ENCODE measurements around the gene SLC16A10.
"Not testable (repeated sequence)": the region's sequence is repeated elsewhere in the genome, so short reads cannot be mapped to it uniquely, and the experiment has no call there.

SLC16A10 gene

DNA sequence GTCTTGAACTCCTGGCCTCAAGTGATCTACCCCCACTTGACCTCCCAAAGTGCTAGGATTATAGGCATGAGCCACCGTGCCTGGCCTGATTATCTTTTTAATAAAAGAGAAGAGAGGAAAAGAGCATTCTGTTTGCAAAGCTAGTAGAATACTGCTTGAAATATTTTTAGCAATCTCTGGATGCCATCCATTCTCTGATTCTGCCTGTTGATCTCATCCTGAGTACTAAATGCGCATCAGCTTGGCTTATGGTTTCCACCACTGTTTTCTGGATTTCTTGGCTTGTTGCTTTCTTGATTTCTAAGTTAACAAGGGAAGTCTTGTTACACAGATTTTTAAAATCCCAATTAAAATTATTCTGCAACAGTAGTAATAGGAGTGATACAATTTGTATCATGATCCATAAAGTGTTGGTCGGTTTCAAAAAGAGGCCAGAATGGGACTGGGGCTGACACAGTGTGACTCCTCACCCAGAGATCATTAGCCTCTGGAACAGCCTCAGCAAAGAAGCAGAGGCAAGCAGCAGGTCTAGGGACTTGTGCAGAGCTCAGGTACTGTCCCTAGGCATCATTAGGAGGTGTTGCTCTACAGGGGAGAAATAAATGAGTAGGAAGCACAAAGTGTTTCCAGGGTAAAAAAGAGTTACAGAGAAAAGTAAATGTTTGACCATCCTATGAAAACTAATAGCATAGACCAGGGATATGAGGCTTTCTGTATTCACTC is 17.8 kb upstream of the SLC16A10 start:
- no peaks in the 10 kb centered on the region for H3K4me1 Mint-ChIP-seq (ENCODE audit: low read depth in 2 of 2)
- H3K4me3 Mint-ChIP-seq, result no peak overlapping the region
- H3K27me3 Mint-ChIP-seq, result peaks cover 53 to 56% of the 10 kb centered on the region in 2 donors
- ATAC-seq (replicated peaks), result no peak
- DNase-seq, result no peak
- H3K27ac Mint-ChIP-seq, result no peak overlapping the region
- H3K36me3 Mint-ChIP-seq (ENCODE audit: insufficient read depth), result no peaks in the 10 kb centered on the region
- no peaks in the 10 kb centered on the region for H3K9me3 Mint-ChIP-seq

DNA sequence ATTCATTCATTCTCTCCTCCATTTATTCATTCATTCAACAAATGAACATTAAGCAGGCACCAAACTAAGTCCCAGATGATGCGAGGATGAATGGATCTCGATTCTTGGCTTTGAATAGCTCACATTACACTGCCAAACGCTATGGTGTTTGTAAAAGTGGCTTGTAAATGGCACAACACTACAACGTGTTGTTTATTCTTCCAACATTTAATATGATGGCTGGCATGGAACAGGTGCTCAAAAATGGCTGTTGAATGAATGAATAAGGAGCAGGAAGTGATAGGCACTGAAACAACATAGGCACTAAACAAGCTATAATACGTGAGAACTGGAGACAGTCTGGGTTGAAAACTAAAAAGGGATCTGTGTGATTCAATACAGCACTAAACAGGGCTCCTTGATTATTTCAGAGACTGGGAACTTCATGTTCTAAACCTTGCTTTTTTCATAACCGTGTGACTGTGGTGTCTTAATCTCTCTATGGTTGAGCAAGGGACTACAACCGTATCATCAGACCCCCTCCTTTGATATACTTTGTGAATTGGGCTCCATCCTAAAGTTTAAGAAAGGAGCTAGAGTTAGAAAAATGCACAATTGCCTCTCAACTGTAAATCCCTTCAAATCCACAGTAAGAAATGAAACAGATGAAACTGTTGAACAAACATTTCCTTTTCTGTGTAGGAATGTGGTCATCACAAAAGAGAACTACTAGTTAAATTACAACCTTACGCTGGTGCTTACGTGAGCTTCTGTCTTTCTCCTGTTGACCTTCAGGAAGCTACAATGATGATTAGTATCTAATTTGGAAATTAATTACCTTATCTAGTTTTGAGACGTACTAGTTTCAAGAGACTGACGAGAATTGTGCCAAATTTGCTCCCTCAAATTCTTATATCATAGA is 16.9 kb upstream of the SLC16A10 start:
- Mint-ChIP-seq H3K36me3 (ENCODE audit: insufficient read depth) (no peaks in the 10 kb centered on the region), H3K27me3 (peaks cover 51 to 60% of the 10 kb centered on the region in 2 donors), H3K9me3 (no peaks in the 10 kb centered on the region), H3K4me3 (no peak overlapping the region), H3K4me1 (ENCODE audit: low read depth in 2 of 2) (no peaks in the 10 kb centered on the region), H3K27ac (no peak overlapping the region)
- ATAC-seq (replicated peaks), result no peak
- no peak for DNase-seq

DNA sequence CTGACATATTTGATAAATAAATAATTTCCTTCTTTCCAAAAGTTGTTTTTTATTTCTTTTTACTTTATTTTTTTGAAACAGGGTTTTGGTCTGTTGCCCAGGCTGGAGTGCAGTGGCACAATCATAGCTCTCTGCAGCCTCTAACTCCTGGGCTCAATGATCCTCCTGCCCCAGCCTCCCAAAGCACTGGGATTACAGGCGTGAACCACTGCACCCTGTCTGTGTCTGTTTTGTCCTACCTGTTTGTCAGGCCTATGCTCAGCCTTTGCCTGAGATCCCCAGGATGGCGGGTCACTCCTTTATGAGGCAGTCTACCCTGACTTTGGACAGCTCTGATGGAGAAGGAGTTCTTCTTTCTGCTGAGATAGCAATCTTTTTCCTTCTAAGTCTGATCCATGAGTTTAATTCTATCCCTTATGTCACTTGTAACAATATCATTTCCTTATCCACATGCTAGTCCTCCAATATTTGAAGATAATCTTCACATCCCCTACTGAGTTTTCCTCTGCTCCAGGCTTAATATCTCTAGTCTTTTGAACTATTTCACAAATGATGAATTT is 14.4 kb upstream of the SLC16A10 start:
- Mint-ChIP-seq H3K27me3 (peaks cover 45 to 50% of the 10 kb centered on the region in 2 donors), H3K27ac (no peak overlapping the region)
- no peak for ATAC-seq (replicated peaks)

DNA sequence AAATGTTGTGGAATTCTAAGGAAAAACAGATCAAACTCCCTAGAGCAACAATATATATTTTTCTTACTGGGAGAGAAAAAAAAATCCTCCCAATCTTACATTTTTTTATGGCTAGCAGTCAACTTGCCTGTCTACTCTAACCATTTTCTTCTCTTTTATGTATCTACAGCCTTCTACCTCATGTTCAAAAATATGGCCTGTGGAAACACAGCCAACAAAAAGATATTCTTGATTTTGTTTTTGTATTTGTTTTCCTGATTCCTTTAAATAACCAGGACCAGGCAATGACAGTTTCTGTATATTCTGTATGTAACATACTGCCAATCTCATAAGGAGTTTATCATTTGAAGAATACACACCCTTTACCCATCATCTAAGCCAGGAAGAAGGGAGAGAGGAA is 13.0 kb upstream of the SLC16A10 start:
- Mint-ChIP-seq H3K27ac (no peak overlapping the region), H3K4me3 (no peak overlapping the region), H3K9me3 (no peaks in the 10 kb centered on the region), H3K36me3 (ENCODE audit: insufficient read depth) (no peaks in the 10 kb centered on the region), H3K4me1 (ENCODE audit: low read depth in 2 of 2) (no peaks in the 10 kb centered on the region), H3K27me3 (peaks cover 42 to 45% of the 10 kb centered on the region in 2 donors)
- no peak for ATAC-seq (replicated peaks)
- no peak for DNase-seq

More for the DNA sequence above, 14.4 kb upstream of the SLC16A10 start:
- DNase-seq, result no peak
- Mint-ChIP-seq H3K36me3 (ENCODE audit: insufficient read depth) (no peaks in the 10 kb centered on the region), H3K4me3 (no peak overlapping the region), H3K4me1 (ENCODE audit: low read depth in 2 of 2) (no peaks in the 10 kb centered on the region), H3K9me3 (no peaks in the 10 kb centered on the region)

DNA sequence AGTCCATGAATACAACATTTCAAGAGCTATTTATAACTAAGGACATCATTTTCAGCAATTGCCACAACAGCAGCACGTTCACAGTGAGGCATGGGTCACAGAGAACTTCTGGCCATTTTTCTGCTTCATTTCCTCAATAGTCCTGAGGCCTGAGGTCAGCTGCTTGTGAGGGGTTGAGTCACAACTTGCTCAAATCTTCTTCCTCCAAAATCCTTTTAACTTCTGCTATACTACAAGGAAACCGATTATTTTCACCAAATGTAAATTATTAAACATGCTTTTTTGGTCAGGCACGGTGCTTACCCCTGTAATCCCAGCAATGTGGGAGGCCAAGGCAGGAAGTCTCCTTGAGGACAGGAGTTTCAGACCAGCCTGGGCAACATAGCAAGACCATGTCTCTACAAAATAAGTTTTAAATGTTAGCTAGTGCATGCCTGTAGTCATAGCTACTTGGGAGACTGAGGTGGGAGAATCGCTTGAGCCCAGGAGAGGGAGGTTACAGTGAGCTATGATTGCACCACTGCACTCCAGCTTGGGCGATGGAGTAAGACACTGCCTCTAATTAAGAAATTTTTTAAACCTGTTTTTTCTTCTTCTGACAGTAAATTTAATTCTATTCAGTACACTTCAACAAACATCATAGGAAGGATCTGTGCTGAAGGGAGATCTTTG is 11.1 kb upstream of the SLC16A10 start:
- H3K9me3 Mint-ChIP-seq, result no peaks in the 10 kb centered on the region
- H3K27ac Mint-ChIP-seq, result no peak overlapping the region
- no peak overlapping the region for H3K4me3 Mint-ChIP-seq
- no peak for ATAC-seq (replicated peaks)
- DNase-seq, result no peak
- no peaks in the 10 kb centered on the region for H3K4me1 Mint-ChIP-seq (ENCODE audit: low read depth in 2 of 2)
- H3K27me3 Mint-ChIP-seq, result peaks cover 42 to 52% of the 10 kb centered on the region in 2 donors
- H3K36me3 Mint-ChIP-seq (ENCODE audit: insufficient read depth), result no peaks in the 10 kb centered on the region

DNA sequence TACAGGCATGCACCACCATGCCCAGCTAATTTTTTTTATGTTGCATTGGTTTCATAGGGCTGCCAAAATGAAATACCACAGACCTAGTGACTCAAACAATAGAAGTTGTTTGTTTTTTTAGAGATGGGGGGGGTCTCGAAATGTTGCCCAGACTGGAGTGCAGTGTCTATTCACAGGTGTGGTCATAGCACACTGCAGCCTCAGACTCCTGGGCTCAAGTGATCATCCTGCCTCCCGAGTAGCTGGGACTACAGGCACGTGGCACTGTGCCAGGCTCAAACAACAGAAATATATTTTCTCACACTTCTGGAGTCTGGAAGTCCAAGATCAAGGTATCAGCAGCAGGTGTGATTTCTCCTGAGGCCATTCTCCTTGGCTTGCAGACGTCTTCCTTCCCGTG is 6.6 kb upstream of the SLC16A10 start:
- no peak overlapping the region for H3K27ac Mint-ChIP-seq
- no peak overlapping the region for H3K4me3 Mint-ChIP-seq
- H3K9me3 Mint-ChIP-seq, result no peaks in the 10 kb centered on the region

DNA sequence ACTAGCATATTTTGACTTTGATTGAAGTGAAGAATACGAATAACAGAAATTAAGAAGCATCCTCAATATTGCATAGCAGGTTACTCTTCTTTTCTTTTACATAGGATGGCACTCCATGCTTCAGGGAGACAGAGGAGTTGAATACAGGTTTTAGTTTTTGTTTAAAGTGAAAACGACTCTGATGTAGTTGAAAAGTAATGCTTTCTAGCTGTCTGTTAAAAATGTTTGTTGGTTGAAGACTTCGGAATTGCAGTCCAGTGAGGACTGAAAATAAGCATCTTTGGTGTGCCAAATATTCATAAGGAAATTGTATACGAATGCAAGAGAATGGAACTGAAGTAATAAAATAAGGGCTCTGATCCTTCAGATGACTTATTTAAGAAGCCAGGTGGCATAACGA is 618 bp upstream of the SLC16A10 start:
- H3K9me3 Mint-ChIP-seq, result no peaks in the 10 kb centered on the region
- ATAC-seq (replicated peaks) (no peak), DNase-seq (no peak)
- peaks cover 14 to 17% of the 10 kb centered on the region in 2 donors for H3K4me1 Mint-ChIP-seq (ENCODE audit: low read depth in 2 of 2)
- peak overlapping the region; percentile 60 to 77 for H3K4me3 Mint-ChIP-seq
- H3K27me3 Mint-ChIP-seq, result peaks cover 46 to 54% of the 10 kb centered on the region in 2 donors
- H3K27ac Mint-ChIP-seq, result peak overlapping the region in 1 of 2 donors; percentile 15
- no peaks in the 10 kb centered on the region for H3K36me3 Mint-ChIP-seq (ENCODE audit: insufficient read depth)

More for the DNA sequence above, 6.6 kb upstream of the SLC16A10 start:
- Mint-ChIP-seq H3K36me3 (ENCODE audit: insufficient read depth) (no peaks in the 10 kb centered on the region), H3K4me1 (ENCODE audit: low read depth in 2 of 2) (no peaks in the 10 kb centered on the region), H3K27me3 (peaks cover 29 to 45% of the 10 kb centered on the region in 2 donors)
- ATAC-seq (replicated peaks) (no peak), DNase-seq (no peak)

DNA sequence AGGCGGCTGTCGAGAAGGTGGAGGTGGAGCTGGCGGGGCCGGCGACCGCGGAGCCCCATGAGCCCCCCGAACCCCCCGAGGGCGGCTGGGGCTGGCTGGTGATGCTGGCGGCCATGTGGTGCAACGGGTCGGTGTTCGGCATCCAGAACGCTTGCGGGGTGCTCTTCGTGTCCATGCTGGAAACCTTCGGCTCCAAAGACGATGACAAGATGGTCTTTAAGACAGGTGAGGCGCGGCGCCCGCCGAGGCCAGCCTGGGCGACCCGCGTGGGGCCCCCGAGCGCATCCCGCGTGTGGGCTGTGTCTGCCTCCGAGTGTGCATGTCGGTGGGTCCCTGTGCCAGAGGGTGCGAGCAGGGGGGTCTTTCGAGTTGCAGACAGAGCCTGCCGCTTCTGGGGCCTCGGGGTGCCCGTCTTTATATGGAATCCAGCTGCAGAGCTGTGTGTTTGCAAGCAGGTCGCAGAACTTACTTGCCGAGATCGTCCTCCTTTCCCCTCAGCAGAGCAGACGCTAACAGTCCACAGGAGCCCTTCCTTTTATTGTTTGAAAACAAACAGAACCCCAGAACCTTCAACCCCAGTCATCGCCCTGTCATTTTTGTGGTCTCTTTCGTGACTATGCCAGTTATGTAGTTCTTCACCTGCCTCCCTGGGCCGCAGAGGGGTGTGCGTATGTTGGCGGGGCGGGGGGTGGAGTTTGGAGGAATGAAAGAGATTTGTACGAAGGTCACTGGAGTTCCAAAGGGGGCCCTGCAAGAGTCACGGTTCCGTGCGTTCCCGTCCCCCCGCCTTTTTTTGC is 766 bp downstream of the SLC16A10 start:
- peak overlapping the region; percentile 84 to 88 for H3K4me3 Mint-ChIP-seq

DNA sequence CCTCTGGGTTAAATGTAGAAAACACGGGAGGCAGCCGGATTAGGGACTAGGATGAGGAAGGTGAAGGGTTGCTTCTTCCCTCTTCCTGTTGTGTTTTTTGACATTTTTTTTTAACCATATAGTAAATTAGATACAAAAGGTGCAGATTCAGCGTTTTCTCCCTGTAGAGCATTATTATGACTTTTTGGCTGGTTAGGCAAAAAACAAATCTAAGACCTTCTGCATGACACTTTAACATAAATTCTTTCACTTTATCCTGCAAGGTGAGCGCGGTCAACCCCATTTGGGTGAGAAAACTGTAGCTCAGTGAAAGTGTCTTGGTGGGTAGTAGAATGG is 1.3 kb downstream of the SLC16A10 start:
- Mint-ChIP-seq H3K4me3 (peak overlapping the region; percentile 84 to 88), H3K27ac (peak overlapping the region in 1 of 2 donors; percentile 72), H3K27me3 (peaks cover 41 to 43% of the 10 kb centered on the region in 2 donors), H3K9me3 (no peaks in the 10 kb centered on the region), H3K4me1 (ENCODE audit: low read depth in 2 of 2) (peaks cover 14 to 17% of the 10 kb centered on the region in 2 donors), H3K36me3 (ENCODE audit: insufficient read depth) (no peaks in the 10 kb centered on the region)
- no peak for ATAC-seq (replicated peaks)
- DNase-seq, result no peak

More for the DNA sequence above, 766 bp downstream of the SLC16A10 start:
- peaks cover 14 to 17% of the 10 kb centered on the region in 2 donors for H3K4me1 Mint-ChIP-seq (ENCODE audit: low read depth in 2 of 2)
- ATAC-seq (replicated peaks), result peak; percentile 34
- DNase-seq, result peak; percentile 12 to 36 (median 16)
- peaks cover 43 to 49% of the 10 kb centered on the region in 2 donors for H3K27me3 Mint-ChIP-seq
- H3K9me3 Mint-ChIP-seq, result no peaks in the 10 kb centered on the region
- peak overlapping the region in 1 of 2 donors; percentile 72 for H3K27ac Mint-ChIP-seq
- H3K36me3 Mint-ChIP-seq (ENCODE audit: insufficient read depth), result no peaks in the 10 kb centered on the region

DNA sequence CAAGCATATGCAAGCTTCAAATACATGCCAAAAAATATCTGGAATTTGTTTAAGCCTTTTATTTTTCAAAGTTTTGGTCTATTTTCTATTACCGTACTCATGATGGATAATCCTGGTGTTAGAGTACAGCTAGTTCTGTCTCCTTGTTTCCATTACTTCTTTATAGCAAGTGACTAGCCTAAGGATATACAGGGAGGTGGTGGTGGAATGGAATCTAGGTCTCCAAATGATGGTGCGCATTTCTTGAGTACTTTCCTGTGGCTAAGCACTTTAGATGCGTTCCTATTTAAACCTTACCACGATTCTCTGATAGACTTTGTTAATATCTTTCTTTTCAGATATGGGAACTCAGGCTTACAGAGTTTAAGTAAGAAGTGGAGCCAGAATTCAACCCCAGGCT is 3.5 kb downstream of the SLC16A10 start:
- DNase-seq (no peak), ATAC-seq (replicated peaks) (no peak)
- no peaks in the 10 kb centered on the region for H3K9me3 Mint-ChIP-seq
- no peak overlapping the region for H3K4me3 Mint-ChIP-seq
- peaks cover 14 to 17% of the 10 kb centered on the region in 2 donors for H3K4me1 Mint-ChIP-seq (ENCODE audit: low read depth in 2 of 2)
- H3K27ac Mint-ChIP-seq, result no peak overlapping the region
- H3K27me3 Mint-ChIP-seq, result peaks cover 40 to 49% of the 10 kb centered on the region in 2 donors
- H3K36me3 Mint-ChIP-seq (ENCODE audit: insufficient read depth), result no peaks in the 10 kb centered on the region

DNA sequence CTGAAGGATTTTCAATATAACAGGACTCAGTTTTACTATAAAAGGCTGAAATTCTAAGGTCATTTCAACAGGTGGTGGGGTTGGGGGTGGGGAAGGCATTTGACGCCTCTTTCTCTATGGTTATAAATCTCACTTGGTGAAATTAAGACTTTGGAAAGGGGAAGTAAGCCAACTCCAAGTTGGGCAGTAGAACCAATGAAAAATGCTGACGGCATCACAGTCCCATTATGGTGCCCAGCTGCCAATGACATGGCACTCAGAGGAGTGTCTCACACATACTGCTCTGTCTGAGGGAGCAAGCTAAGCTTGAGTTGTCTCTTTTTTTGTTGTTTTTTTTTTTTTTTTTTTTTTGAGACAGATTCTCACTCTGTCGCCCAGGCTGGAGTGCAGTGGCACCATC is 4.7 kb downstream of the SLC16A10 start:
- Mint-ChIP-seq H3K9me3 (no peaks in the 10 kb centered on the region), H3K36me3 (ENCODE audit: insufficient read depth) (no peaks in the 10 kb centered on the region), H3K27ac (no peak overlapping the region), H3K4me3 (no peak overlapping the region), H3K4me1 (ENCODE audit: low read depth in 2 of 2) (peaks cover 7 to 8% of the 10 kb centered on the region in 2 donors), H3K27me3 (peaks cover 28 to 45% of the 10 kb centered on the region in 2 donors)
- ATAC-seq (replicated peaks) (no peak), DNase-seq (no peak)

DNA sequence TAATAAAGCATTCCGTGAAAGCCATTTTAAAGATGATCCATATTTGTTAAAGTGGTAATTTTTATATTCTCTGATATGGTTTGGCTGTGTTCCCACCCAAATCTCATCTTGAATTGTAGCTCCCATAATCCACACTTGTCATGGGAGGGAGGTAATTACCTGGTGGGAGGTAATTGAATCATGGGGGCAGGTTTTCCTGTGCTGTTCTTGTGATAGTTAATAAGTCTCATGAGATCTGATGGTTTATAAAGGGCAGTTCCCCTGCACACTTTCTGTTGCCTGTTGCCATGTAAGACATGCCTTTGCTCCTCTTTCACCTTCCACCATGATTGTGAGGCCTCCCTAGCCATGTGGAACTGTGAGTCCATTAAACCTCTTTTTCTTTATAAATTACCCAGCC is 8.2 kb downstream of the SLC16A10 start:
- peaks cover 14 to 26% of the 10 kb centered on the region in 2 donors for H3K27me3 Mint-ChIP-seq
- H3K4me3 Mint-ChIP-seq; H3K9me3 Mint-ChIP-seq; H3K36me3 Mint-ChIP-seq (ENCODE audit: insufficient read depth); DNase-seq; ATAC-seq (replicated peaks); H3K27ac Mint-ChIP-seq; H3K4me1 Mint-ChIP-seq (ENCODE audit: low read depth in 2 of 2): not testable (repeated sequence)

Data from effector memory CD8-positive, alpha-beta T cell (primary cell).